NCI-H128 (cell line): ENCODE measurements around the gene FAM20C.
"Not testable (repeated sequence)": the region's sequence is repeated elsewhere in the genome, so short reads cannot be mapped to it uniquely, and the experiment has no call there.

Source experiments
- DNase-seq: peaks from one replicate; lab custom pipeline; 2025; ENCODE audit not compliant: unreplicated experiment; lab: John Stamatoyannopoulos, UW

The FAM20C gene

DNA sequence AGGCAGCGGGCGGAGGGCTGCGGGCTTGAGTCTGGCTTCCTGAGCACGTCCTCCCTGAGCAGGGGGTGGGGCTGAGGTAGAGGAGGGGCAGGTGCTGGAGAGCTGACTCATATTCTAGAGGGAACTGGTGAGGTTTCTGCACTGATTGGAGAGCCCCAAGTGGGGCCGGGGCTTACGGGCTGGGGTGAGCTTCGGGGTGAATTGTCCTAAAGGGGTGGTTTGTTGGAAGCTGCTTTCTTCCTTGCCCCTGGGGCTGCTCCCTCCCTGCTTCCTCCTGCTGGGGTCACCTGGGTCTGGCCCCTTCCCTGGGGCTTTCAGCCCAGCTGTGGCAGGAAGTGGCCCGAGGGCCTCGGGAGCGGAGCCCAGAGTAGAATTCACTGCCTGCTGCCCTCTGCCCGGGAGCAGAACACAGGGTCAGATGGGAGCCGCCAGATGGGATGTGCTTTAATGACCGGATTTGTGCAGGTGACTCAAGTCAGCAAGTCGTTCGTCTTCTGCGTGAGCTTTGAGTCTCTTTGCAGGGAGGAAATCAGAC lies 48.6 kb downstream of the FAM20C start:
- no peak for DNase-seq

DNA sequence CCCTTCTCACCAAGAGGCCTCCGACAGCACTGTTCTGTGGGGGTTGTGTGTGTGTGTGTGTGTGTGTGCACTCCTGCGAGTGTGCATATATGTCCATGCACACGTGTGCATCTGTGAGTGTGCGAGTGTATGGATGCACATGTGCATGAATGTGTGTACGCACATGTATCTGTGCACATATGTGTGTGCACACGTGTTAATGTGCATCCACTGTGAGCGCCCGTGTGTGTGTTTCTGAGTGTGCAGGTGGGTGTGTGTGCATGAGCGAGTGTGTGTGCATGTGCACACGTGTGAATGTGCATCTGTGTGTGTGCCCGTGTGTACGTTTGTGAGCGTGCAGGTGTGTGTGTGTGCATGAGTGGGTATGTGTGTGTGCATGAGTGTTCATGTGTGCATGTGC lies 49.1 kb downstream of the FAM20C start:
- DNase-seq = no peak

DNA sequence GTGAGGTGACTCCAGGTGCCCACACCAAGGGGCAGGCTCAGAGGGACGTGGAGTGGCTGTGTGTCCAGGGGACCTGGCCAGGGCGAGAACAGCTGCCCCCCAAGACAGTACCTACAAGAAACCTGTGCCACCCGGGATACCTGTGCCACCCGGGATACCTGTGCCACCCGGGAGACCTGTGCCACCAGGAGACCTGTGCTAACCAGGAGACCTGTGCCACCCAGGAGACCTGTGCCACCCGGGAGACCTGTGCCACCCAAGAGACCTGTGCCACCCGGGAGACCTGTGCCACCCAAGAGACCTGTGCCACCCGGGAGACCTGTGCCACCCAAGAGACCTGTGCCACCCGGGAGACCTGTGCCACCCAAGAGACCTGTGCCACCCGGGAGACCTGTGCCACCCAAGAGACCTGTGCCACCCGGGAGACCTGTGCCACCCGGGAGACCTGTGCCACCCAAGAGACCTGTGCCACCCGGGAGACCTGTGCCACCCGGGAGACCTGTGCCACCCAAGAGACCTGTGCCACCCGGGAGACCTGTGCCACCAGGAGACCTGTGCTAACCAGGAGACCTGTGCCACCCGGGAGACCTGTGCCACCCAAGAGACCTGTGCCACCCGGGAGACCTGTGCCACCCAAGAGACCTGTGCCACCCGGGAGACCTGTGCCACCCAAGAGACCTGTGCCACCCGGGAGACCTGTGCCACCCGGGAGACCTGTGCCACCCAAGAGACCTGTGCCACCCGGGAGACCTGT lies 50.6 kb downstream of the FAM20C start:
- not testable (repeated sequence) for DNase-seq

DNA sequence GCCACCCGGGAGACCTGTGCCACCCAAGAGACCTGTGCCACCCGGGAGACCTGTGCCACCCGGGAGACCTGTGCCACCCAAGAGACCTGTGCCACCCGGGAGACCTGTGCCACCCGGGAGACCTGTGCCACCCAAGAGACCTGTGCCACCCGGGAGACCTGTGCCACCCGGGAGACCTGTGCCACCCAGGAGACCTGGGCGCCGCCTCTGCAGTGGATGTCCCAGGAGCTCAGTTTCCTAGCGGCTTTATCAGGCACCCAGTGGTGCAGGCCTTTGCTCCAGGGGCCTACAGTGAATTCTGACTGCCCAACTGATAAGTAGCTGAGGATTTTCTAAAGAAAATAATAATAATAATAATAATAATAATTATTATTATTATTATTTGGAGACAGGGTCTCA lies 51.2 kb downstream of the FAM20C start:
- DNase-seq = not testable (repeated sequence)

DNA sequence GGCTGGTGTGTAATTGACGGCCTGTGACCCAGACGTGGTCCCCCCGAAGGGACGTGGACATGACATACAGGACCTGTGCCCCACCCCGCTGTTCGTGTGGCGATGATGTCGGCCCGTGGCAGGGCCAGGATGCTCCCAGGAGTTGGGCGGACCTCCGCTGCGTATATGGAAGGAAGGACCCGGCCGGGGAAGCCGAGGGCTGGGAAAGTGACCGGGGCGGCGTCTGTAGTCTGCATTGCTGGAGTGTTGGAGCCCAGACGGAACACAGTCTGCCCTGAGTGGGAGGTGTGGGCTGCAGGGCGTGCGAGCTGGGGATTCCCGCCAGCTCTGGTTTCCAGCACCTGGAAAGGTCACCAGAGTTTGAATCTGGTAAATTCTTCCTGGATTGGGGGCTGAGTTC lies 52.6 kb downstream of the FAM20C start:
- no peak for DNase-seq

DNA sequence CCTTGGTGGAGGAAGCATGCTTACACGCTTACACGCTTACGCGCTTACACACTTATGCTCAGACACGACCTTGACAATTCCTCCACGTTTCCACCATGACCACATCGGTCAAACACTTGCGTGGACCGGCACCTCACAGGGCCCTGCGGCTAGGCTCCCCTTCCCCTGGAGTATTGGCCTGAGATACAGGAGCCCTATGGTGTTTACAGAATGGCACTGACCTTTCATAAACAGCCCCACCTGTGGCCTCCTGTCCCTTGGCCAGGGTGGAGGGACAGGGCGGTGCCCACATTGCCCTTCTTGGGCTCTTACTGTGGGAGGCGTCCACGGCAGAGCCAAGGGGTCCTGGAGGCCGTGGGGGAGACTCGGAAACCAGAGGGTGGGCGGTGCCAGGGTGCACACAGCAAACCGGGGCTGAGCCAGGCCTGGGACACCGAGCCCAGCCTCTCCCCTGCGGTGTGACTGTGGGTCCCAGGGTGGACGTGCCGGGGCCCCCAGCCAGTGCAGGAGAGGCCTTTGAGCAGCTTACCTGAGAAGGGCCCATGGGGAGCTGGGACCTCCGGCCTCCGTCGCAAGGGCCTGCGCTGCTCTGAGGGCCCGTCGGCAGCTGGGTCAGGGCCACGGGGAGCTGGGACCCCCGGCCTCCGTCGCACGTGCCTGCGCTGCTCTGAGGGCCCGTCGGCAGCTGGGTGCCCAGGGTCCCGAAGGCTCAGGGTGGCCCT lies 53.4 kb downstream of the FAM20C start:
- no peak for DNase-seq

DNA sequence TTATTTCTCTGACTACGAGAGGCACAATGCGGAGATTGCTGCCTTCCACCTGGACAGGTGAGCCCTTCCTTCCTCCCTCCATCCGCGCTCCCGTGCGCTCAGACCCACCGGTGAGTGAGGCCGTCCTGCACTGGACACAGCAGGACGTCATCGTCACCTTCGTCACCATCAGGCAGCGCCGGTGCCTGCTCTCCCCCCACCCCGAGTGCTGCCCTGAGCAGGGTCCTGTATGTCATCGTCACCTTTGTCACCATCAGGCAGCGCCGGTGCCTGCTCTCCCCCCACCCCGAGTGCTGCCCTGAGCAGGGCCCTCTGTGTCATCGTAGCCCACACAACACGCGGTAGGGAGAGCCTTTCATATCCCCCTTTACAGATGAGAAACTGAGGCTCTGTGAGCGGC lies 54.1 kb downstream of the FAM20C start:
- no peak for DNase-seq

DNA sequence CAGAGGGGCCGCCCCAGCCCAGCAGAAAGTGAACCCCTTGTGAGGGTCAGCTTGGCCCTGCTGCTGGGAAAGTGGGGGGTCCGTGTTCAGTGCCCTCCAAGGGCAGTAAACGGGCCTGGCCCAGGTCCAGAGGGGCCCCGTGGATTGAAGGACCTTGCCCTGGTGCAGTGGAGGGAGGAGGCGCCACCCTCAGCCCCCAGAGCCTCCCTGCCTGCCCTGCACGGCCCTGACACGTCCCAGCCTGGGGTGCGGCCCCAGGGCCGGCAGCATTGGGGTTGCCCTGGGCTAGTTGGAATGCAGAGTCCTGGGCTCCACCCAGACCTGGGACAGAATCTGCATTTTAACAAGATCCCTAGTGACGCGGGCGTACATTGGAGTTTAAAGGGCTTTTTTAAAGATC lies 54.8 kb downstream of the FAM20C start:
- no peak for DNase-seq

DNA sequence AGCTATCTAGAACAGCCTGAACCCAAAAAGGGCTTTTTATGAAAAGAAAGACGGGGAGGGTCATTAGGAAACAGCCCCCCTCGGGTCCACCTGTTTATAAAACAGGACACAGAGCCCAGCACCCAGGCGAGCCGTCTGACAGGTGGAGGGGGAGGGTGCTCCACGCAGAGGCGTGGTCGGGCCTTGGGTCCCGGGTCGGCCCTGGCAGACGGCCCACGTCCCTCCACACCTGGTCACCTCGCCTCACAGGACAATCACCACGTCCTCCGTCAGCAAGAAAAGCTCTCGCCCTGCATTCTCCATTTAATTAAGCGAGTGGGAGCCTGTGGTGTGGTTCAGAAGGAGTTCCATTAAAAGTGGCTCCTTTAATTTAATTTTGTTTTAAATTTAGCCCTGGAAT lies 55.3 kb downstream of the FAM20C start:
- no peak for DNase-seq

DNA sequence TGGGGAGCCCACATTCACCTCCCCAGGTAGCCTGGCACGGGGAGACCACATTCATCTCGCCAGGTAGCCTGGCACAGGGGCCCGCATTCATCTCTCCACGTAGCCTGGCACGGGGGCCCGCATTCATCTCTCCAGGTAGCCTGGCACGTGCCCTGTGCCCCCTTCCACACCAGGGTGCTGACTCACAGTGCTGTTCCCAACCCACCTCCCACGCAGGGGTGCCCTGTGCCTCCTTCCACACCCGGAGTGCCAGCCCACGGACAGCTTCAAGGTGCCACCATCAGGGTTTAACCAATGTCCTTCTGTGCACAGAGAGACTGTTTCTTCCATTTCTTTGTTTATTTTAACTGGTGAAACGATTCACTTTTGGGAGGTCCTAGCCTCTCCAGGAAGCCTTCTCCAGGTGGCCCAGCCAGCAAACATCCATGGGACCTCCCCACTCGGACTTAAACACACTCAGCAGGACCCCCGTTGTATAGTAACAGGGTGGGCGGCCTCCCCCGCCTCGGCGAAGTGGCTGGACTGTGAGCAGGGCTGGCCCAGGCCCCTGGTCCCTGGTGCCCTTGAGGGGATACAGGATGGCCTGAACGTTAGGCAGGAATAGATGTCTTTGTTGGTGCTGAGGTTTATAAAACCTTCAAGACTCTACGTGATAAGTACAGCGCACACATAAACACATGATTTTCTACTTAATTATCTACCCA lies 56.5 kb downstream of the FAM20C start:
- DNase-seq = no peak

DNA sequence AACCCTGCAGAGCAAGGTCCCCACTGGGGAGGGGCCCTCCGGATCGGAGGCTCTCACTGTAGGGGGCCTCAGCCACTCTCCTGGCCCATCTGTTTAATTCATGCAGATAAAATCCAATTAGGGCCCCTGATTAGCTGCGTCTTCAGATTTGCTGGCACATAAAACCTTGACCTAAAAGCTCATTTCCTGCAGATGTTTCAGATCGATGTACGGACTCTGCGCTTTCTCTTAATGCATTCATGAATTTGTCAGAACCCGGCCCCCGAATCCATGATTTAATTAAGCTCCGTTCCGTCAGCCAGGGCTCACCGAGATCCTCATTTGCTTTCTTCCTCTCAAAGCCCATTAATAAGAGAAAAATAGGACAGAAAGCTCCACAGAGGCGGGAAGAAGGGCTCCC lies 57.6 kb downstream of the FAM20C start:
- DNase-seq = no peak

DNA sequence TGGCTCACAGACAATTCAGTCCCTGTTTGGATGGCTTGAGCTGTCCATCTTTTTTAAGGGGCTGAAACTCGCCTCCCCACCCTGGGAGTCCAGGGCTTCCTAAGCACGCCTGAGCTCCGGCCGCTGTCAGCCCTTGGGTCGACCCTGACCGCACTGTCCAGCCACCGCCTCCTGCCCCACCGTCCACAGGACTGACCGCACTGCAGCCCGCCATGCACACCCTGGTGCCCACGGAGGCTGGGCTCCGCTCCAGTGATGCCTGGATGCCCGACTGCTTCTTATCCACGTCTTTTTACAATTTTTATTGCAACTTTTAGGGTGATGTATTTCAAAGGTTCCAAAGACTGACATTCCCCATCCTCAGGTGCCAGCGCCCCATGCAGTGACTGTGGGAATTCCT lies 58.2 kb downstream of the FAM20C start:
- no peak for DNase-seq

DNA sequence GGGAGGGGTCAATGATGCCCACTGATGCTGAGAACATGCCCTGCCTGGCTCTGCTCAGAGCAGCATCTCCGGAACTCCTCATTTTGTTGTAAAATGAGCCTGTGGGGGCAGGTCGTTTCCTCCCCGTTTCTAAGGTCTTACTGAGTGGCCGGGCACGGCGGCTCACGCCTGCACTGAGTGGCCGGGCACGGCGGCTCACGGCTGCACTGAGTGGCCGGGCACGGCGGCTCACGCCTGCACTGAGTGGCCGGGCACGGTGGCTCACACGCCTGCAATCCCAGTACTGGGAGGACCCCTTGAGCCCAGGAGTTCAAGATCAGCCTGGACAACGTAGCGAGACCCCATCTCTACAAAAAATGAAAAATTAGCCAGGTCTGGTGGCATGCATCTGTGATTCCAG lies 58.6 kb downstream of the FAM20C start:
- no peak for DNase-seq

DNA sequence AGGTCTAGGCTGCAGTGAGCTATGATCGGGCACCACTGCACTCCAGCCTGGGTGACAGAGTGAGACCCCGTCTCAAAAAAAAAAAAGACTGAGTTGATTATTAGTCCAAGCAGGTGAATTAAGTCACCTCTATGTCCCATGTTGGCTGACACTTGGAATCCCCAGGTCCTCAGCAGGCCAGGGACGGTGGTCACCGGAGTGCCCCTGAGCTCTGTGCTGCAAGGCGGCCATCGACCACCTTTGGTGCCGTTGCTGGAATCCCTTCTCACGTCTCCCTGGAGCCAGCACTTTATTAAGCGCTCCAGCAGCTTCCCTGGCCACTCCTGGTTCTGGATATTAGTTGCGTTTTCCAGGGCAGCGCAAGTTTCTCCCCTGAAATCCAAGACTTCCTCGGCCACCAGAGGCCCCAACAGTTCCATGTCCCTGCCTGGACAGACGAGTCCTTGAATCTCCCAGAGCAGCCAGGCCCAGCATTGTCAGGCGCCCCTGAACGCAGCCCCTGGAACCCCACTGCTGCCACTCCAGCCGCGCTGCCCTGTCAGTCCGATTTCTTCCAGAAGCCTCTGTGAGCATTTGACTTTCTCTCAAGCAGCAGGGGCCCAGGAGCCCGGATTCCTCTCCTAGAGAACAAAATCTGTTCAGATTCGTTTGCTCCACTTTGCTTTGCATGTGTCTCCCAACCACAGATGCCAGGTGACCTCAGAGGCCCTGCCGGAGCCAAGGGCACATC lies 59.2 kb downstream of the FAM20C start:
- no peak for DNase-seq

DNA sequence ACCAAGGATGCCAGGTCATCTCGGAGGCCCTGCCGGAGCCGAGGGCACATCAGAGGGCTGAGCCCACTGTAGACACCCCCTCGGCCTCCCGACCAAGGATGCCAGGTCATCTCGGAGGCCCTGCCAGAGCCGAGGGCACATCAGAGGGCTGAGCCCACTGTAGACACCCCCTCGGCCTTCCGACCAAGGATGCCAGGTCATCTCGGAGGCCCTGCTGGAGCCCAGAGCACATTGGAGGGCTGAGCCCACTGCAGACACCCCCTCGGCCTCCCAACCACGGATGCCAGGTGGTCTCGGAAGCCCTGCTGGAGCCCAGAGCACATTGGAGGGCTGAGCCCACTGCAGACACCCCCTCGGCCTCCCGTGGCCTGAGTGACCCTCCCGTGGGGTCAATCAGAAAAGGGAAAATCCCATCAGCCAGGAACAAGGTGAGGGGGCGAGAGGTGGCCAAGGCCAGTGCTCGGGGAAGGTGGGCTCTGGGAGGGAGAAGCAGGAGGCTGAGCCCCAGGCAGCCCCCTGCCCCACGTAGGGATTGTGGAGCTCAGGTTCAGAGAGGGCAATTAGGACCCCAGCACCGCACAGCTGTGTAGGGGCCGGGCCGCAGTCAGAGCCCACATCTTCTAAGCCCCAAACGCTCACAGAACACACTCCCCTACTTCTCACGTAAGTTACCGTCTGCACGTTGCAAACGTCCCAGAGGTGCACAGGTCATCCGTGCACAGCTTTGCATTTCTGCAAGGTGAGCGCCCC lies 60.0 kb downstream of the FAM20C start:
- no peak for DNase-seq

DNA sequence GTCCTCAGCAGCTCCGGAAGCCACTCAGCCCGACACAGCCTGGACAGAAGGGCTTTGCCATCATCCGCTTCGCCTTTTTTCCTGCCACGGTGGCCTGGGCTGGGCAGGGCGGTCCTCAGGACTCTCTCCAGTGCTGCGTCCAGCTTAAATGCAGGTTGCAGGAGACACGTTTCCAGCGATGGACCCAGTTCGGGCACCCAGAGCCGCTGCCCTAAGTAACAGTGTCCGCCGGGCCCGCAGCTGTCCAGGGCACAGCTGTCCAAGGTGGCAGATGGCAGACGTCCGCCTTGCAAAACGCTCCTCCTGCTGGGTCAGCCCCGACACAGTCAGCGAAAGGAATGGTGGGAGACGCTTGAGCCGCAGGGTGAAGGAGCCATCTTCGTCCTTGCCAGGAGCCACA lies 60.6 kb downstream of the FAM20C start:
- no peak for DNase-seq

DNA sequence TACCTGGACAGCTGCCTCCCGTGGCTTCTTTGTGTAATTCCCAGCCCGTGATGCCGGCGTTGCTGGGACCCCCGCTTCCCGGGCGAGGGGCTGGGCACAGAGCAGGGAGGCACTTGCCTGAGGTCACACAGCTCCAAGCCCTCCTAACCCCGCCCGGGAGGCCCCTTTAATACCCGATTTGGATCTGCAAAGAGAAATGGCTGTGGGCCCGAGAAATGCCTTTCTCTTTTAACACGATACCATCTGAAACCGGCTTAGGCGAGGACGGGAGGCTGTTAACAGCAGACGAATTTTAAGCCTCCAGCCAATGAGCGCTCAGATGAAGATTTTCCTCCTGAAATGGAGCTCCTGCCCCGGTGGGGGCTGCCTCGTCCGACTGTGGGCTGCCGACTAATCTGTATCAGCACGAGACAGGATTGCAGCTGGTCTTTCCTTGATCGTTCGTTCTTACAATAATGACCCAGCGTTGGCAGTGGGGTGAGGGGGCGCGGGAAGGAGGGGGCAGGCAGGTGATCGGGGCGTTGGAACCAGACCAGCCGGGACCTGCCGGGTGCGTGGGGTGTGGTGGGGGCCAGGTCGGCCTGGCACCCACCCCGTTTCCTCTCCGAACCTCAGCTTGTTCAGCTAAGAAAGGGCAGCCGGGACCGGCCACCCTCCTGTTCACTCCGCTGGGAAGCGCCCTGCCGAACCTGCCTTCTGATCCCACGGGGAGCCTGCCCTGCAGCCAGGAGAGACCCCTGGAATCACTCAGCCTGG lies 61.4 kb downstream of the FAM20C start:
- DNase-seq = no peak

DNA sequence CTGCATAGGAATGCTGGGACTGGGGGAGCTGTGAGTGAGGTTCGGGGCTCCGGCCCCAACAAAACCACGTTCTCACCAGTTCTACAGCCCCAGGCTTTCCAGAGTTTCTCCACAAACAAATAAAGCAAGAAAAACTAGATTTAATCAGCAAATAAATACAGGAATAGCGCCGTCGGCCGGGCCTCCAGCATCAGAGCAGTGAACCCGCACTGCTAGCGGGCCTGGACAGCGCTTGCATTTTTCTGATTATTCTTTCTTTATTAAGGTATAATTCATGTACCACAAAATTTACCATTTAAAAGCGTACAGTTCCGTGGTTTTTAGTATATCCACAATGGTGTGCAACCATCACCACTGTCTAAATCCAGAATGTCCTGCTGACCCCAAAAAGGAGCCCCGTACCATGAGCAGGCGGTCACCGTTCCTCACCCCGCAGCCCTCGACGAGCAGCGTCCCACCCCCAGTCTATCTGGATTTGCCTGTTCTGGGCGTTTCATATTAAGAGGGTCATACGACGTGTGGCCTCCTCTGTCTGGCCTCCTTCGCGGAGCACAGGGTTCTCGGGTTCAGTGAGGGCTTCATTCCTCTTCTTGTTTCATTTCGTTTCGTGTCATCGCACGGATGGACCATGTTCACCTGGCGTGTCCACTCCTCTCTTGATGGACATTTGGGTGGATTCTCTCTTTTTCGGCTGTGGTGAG lies 62.1 kb downstream of the FAM20C start:
- DNase-seq = no peak

DNA sequence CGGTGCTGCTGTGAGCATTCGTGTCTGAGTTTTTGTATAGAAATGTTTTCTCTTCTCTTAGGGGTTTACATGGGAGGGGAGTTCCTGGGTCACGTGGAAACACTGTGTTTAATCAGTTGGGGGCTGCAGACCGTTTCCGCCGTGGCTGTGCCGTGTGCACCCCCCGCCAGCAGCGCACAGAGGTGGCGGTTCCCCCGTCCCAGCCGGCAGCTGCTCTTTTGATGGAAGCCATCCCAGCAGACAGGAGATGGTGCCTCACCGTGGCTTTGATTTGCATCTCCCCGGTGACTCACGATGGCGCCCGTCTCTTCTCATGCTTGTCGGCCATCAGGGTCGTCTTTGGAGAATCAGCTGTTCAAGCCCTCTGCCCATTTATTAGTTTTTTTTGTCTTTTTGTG lies 62.7 kb downstream of the FAM20C start:
- DNase-seq = no peak
